IMR-90 (cell line): ENCODE results near the gene VAC14. TPM values are rescaled to one million over a fixed set of nuclear protein-coding genes. Genes with fewer than 3 reads are reported as not detected.
"Not testable (repeated sequence)": the region's sequence is repeated elsewhere in the genome, so short reads cannot be mapped to it uniquely, and the experiment has no call there.

Experiments used
- ATAC-seq: fragments of 200-7000 bp; cut with Tn5 transposase; 2 replicates; pipeline ENCODE4 v1.9.1; 2020; ENCODE audit warnings: low read depth, mild to moderate bottlenecking, moderate library complexity
- BruUV-seq: library from RNA; stranded (reverse); fragments of 400-500 nt; replicated peaks from 2 replicates; lab custom pipeline; 2021; lab: Mats Ljungman, UMichigan
- CTCF ChIA-PET: fragments of 300-600 bp; formaldehyde crosslinking; extraction: SDS; loops from one replicate; lab custom pipeline; 2021; ENCODE audit warnings: antibody characterized with exemption; lab: Yijun Ruan, JAX
- POLR2A ChIA-PET: fragments of 300-600 bp; sonication (Branson Sonifier 250); formaldehyde crosslinking; loops from one replicate; lab custom pipeline; 2022; ENCODE audit warnings: antibody characterized with exemption; ENCODE audit not compliant: unreplicated experiment; lab: Charles Lee
- DNase-seq: peaks from one replicate; pipeline ENCODE4 v3.0.0; 2013
- H2AFZ ChIP-seq: replicated peaks from 2 replicates; pipeline ENCODE3; 2013; ENCODE audit warnings: low read length, mild to moderate bottlenecking; ENCODE audit not compliant: poor library complexity
- H2AK5ac ChIP-seq: 2 replicates; pipeline ENCODE4 v1.6.1; 2013; ENCODE audit warnings: low read depth, low read length, inconsistent platforms
- H2AK9ac ChIP-seq: replicated peaks from 2 replicates; pipeline ENCODE3; 2013; ENCODE audit warnings: mild to moderate bottlenecking, low read depth, low read length, moderate library complexity; ENCODE audit not compliant: poor library complexity
- H2BK120ac ChIP-seq: 2 replicates; pipeline ENCODE4 v1.6.1; 2013; ENCODE audit warnings: low read depth, low read length, inconsistent platforms
- H2BK15ac ChIP-seq: 3 replicates; pipeline ENCODE4 v1.6.1; 2013; ENCODE audit warnings: low read depth, low read length, inconsistent platforms
- H2BK20ac ChIP-seq: 2 replicates; pipeline ENCODE4 v1.6.1; 2013; ENCODE audit warnings: low read depth, mild to moderate bottlenecking, inconsistent platforms, low read length, moderate library complexity
- H2BK5ac ChIP-seq: 2 replicates; pipeline ENCODE4 v1.6.1; 2013; ENCODE audit warnings: mild to moderate bottlenecking, low read depth, low read length, inconsistent platforms; ENCODE audit not compliant: poor library complexity, severe bottlenecking
- H3K14ac ChIP-seq: replicated peaks from 2 replicates; pipeline ENCODE4 v1.6.1; 2013; ENCODE audit warnings: low read depth, low read length, inconsistent platforms
- H3K18ac ChIP-seq: 2 replicates; pipeline ENCODE4 v1.6.1; 2013; ENCODE audit warnings: low read depth, low read length, control low read depth
- H3K23ac ChIP-seq: 2 replicates; pipeline ENCODE4 v1.6.1; 2013; ENCODE audit warnings: low read depth, low read length, inconsistent platforms
- H3K27ac ChIP-seq: 2 replicates; pipeline ENCODE4 v1.5.1; 2013; ENCODE audit warnings: mild to moderate bottlenecking, control low read depth, low read length; ENCODE audit not compliant: insufficient read depth
- H3K27me3 ChIP-seq: 2 replicates; pipeline ENCODE4 v1.6.1; 2013; ENCODE audit warnings: low read length; ENCODE audit not compliant: control insufficient read depth, insufficient read depth
- H3K36me3 ChIP-seq: 2 replicates; pipeline ENCODE4 v1.6.1; 2013; ENCODE audit warnings: low read length, mixed read lengths; ENCODE audit not compliant: control insufficient read depth, insufficient read depth
- H3K4ac ChIP-seq: 2 replicates; pipeline ENCODE4 v1.6.1; 2013; ENCODE audit warnings: low read depth, low read length, inconsistent platforms
- H3K4me1 ChIP-seq: 2 replicates; pipeline ENCODE4 v1.6.1; 2013; ENCODE audit warnings: low read length, mixed read lengths; ENCODE audit not compliant: control insufficient read depth, insufficient read depth
- H3K4me2 ChIP-seq: 2 replicates; pipeline ENCODE4 v1.6.1; 2013; ENCODE audit warnings: low read depth, mild to moderate bottlenecking, control low read depth, low read length, moderate library complexity
- H3K4me3 ChIP-seq: 2 replicates; pipeline ENCODE4 v1.5.1; 2013; ENCODE audit warnings: low read depth, mild to moderate bottlenecking, control low read depth, low read length, moderate library complexity; ENCODE audit not compliant: insufficient read depth
- H3K56ac ChIP-seq: 2 replicates; pipeline ENCODE4 v1.6.1; 2013; ENCODE audit warnings: low read length, inconsistent platforms; ENCODE audit not compliant: insufficient read depth; ENCODE audit errors: extremely low read depth
- H3K79me1 ChIP-seq, 2 experiments: 2 replicates each; pipeline ENCODE4 v1.6.1; 2013; ENCODE audit warnings: low read length in 2 of 2, inconsistent platforms in 1 of 2, low read depth in 1 of 2
- H3K9ac ChIP-seq: 2 replicates; pipeline ENCODE4 v1.6.1; 2013; ENCODE audit warnings: low read depth, low read length, control low read depth
- H3K9me1 ChIP-seq: 2 replicates; pipeline ENCODE4 v1.6.1; 2013; ENCODE audit warnings: low read length, inconsistent platforms; ENCODE audit not compliant: insufficient read depth
- H3K9me3 ChIP-seq: 2 replicates; pipeline ENCODE4 v1.6.1; 2013; ENCODE audit warnings: low read length; ENCODE audit not compliant: control insufficient read depth, insufficient read depth
- H4K20me1 ChIP-seq: 2 replicates; pipeline ENCODE4 v1.6.1; 2013; ENCODE audit warnings: low read length, inconsistent platforms; ENCODE audit not compliant: insufficient read depth
- H4K5ac ChIP-seq: 2 replicates; pipeline ENCODE4 v1.6.1; 2013; ENCODE audit warnings: mild to moderate bottlenecking, low read depth, low read length, control low read depth
- H4K8ac ChIP-seq, 2 experiments: 2 replicates each; pipeline ENCODE4 v1.6.1; 2013; ENCODE audit warnings: low read depth in 2 of 2, low read length in 2 of 2, control low read depth in 1 of 2, inconsistent platforms in 1 of 2
- H4K91ac ChIP-seq: 2 replicates; pipeline ENCODE4 v1.6.1; 2013; ENCODE audit warnings: low read depth, low read length, inconsistent platforms; ENCODE audit not compliant: insufficient read depth
- MAFK ChIP-seq: IDR thresholded peaks from 2 replicates; pipeline ENCODE4 v1.6.1; 2012; ENCODE audit warnings: low read depth, low read length, improper control_type of control experiment
- MAZ ChIP-seq: IDR thresholded peaks from 2 replicates; pipeline ENCODE4 v1.6.1; 2012; ENCODE audit warnings: low read depth, mild to moderate bottlenecking, low read length, improper control_type of control experiment, moderate library complexity, borderline replicate concordance
- MXI1 ChIP-seq: IDR thresholded peaks from 2 replicates; pipeline ENCODE4 v1.6.1; 2012; ENCODE audit warnings: low read depth, mild to moderate bottlenecking, low read length, moderate library complexity, borderline replicate concordance
- SMC3 ChIP-seq: fragments of 150-350 bp; IDR thresholded peaks from 2 replicates; pipeline ENCODE4 v1.6.1; 2016; ENCODE audit warnings: low read depth, mild to moderate bottlenecking, antibody characterized with exemption, low read length, moderate library complexity
- WGBS, 2 experiments: methylation state at CpG; one replicate each; pipeline versions ENCODE4 v1.1.5 to v1.1.7; 2013; ENCODE audit warnings: missing lambda C conversion rate in 2 of 2; ENCODE audit not compliant: insufficient read length in 1 of 2; ENCODE audit errors: extremely low coverage in 2 of 2; 5-methylcytosine and 5-hydroxymethylcytosine counted together
- dilution Hi-C: fragments of 300-500 bp; cut with HindIII; formaldehyde crosslinking; loops from one replicate; pipeline ENCODE4 v1.14.3; 2018; ENCODE audit warnings: low sequenced_read_pairs; ENCODE audit not compliant: unreplicated experiment
- in situ Hi-C: fragments of 300-500 bp; cut with MboI; formaldehyde crosslinking; loops from 3 replicates; pipeline ENCODE4 v1.14.3; 2019; ENCODE audit warnings: low sequenced_read_pairs, inconsistent platforms, mixed read lengths
- intact Hi-C: fragments of 100-400 bp; cut with micrococcal nuclease; formaldehyde crosslinking; loops from 2 replicates; pipeline ENCODE4 v1.10.0; 2022
- polyA plus RNA-seq, 3 experiments: library from polyadenylated mRNA; depleted of rRNA; stranded (reverse); fragments of >200 nt; gene quantifications; 2 replicates each; pipeline ENCODE4 v1.2.3, GENCODE V29; 2012; ENCODE audit warnings: low replicate concordance in 1 of 3
- total RNA-seq: library from RNA; depleted of rRNA; stranded (reverse); fragments of >200 nt; gene quantifications from 2 replicates; pipeline ENCODE4 v1.2.3, GENCODE V29; 2012

The VAC14 gene
- total and polyA plus RNA-seq, 2 of the 4 experiments (the other 2 are of a cell fraction) = 21.1 to 40.2 TPM

- TF ChIP-seq MAZ = no peak
Observed at GRCh38 chr16:70675851-70676513, 125.0 kb downstream of the VAC14 start (continued).

GRCh38 chr16:70674221-70675014 is 126.5 kb downstream of the VAC14 start:
- no peak overlapping the region for H2AK9ac ChIP-seq
- H2BK15ac ChIP-seq = no peak overlapping the region
- H2AFZ ChIP-seq = no peak overlapping the region
- intact Hi-C loops (no loop called here), dilution Hi-C loops (loop anchor here (10.0 kb wide), 1 partner anchor 90 kb away; no protein-coding TSS in a partner anchor), in situ Hi-C loops (loop anchor here (25.0 kb wide), 1 partner anchor 688 kb away; the partner anchor contains the start of gene CALB2)
- H3K14ac ChIP-seq = no peak overlapping the region
- H2BK5ac ChIP-seq = no peak overlapping the region
- no peak overlapping the region for H2BK120ac ChIP-seq
- ChIA-PET POLR2A (interaction anchor here (0.5 to 0.6 kb wide), 2 partner anchors 620 to 786 kb away, joined by 3 read pairs; no protein-coding TSS in a partner anchor), CTCF (interaction anchor here (0.8 to 1.2 kb wide), 2 partner anchors 64 kb away, joined by 3 to 4 read pairs; no protein-coding TSS in a partner anchor)
- ATAC-seq (no peak), DNase-seq (no peak)
- no peak overlapping the region for H3K23ac ChIP-seq
- H3K18ac ChIP-seq = no peak overlapping the region
- no peak overlapping the region for H4K91ac ChIP-seq
- H3K36me3 ChIP-seq = peaks cover 77% of the 10 kb centered on the region
- 89% methylated on average over 3 of the region's 18 CpGs; no CpG with 5 or more reads in 1 of the 2 experiments for WGBS, 2 experiments
- H4K20me1 ChIP-seq = peaks cover 43% of the 10 kb centered on the region
- H3K9ac ChIP-seq = no peak overlapping the region
- H3K9me3 ChIP-seq = no peaks in the 10 kb centered on the region
- H3K4me1 ChIP-seq = no peaks in the 10 kb centered on the region
- BruUV-seq = no TSS peak
- H4K5ac ChIP-seq = no peak overlapping the region
- H3K56ac ChIP-seq = no peak overlapping the region
- no peaks in the 10 kb centered on the region for H3K27me3 ChIP-seq
- no peak overlapping the region for H3K4me3 ChIP-seq
- no peak overlapping the region for H2BK20ac ChIP-seq
- H2AK5ac ChIP-seq = no peak overlapping the region
- no peak overlapping the region for H3K4ac ChIP-seq
- TF ChIP-seq MXI1 (no peak), SMC3 (no peak), MAFK (no peak)
- H3K9me1 ChIP-seq = no peaks in the 10 kb centered on the region
- peaks cover 35 to 62% of the 10 kb centered on the region in 2 experiments for H3K79me1 ChIP-seq
- no peak overlapping the region for H4K8ac ChIP-seq
- H3K27ac ChIP-seq = no peak overlapping the region
- H3K4me2 ChIP-seq = no peak overlapping the region

- CTCF ChIA-PET, H2BK15ac ChIP-seq, H3K4me3 ChIP-seq, H2AFZ ChIP-seq, DNase-seq, ATAC-seq, H3K14ac ChIP-seq, POLR2A ChIA-PET, H2AK5ac ChIP-seq, H3K23ac ChIP-seq, H2BK5ac ChIP-seq, intact Hi-C loops, H2BK20ac ChIP-seq, H3K18ac ChIP-seq, H3K56ac ChIP-seq, H3K4me1 ChIP-seq, H3K9ac ChIP-seq, H3K9me1 ChIP-seq, H4K5ac ChIP-seq, H3K9me3 ChIP-seq, H4K91ac ChIP-seq, H2BK120ac ChIP-seq, H2AK9ac ChIP-seq, in situ Hi-C loops, H3K27ac ChIP-seq, H4K8ac ChIP-seq, H3K4ac ChIP-seq, H3K4me2 ChIP-seq, H3K27me3 ChIP-seq, BruUV-seq: not testable (repeated sequence)
- dilution Hi-C loops = loop anchor here (10.0 kb wide), 1 partner anchor 94 kb away; no protein-coding TSS in a partner anchor
- H4K20me1 ChIP-seq = peaks cover 38% of the 10 kb centered on the region
- peaks cover 65% of the 10 kb centered on the region for H3K36me3 ChIP-seq
- peaks cover 20 to 54% of the 10 kb centered on the region in 2 experiments; a peak in 3 of 4 replicates for H3K79me1 ChIP-seq
- no CpG with 5 or more reads among the region's 4 CpGs for WGBS, 2 experiments
Observed at GRCh38 chr16:70670938-70671337, 130.0 kb downstream of the VAC14 start.
